CD4-positive, alpha-beta T cell (primary cell): Measurements from ENCODE around the gene IQSEC1. TPM values are rescaled to one million over a fixed set of nuclear protein-coding genes. Genes with fewer than 3 reads are reported as not detected.

ENCODE experiments used
- ATAC-seq: fragments of 200-7000 bp; cut with Tn5 transposase; one replicate; pipeline ENCODE4 v1.10.0; 2022; ENCODE audit warnings: mild to moderate bottlenecking; ENCODE audit not compliant: poor library complexity
- CTCF ChIA-PET: fragments of 350-600 bp; sonication (Branson Sonifier 250); formaldehyde crosslinking; loops from one replicate; lab custom pipeline; 2021; ENCODE audit warnings: antibody characterized with exemption, inconsistent platforms; lab: Charles Lee
- POLR2A ChIA-PET: fragments of 350-600 bp; sonication (Branson Sonifier 250); formaldehyde crosslinking; loops from one replicate; lab custom pipeline; 2021; ENCODE audit warnings: antibody characterized with exemption, inconsistent platforms; lab: Charles Lee
- DNase-seq, 14 experiments: peaks; one replicate each; pipeline ENCODE4 v3.0.0-alpha.2; 2013 to 2020; ENCODE audit warnings: mixed read lengths in 2 of 14
- H3K27ac ChIP-seq, 2 donors: one replicate each; pipeline versions ENCODE4 v1.5.1 to v1.7.0; 2013; ENCODE audit warnings: low read length in 2 of 2, low read depth in 1 of 2, mild to moderate bottlenecking in 1 of 2
- H3K27me3 ChIP-seq, 2 experiments: 1 replicate in 1 of 2; 2 replicates in 1 of 2; pipeline versions ENCODE4 v1.6.1 to v1.7.0; 2013; ENCODE audit warnings: low read length in 2 of 2, control low read depth in 1 of 2, mild to moderate bottlenecking in 1 of 2, moderate library complexity in 1 of 2; ENCODE audit not compliant: insufficient read depth in 2 of 2, control insufficient read depth in 1 of 2
- H3K36me3 ChIP-seq: one replicate; pipeline ENCODE4 v1.6.1; 2013; ENCODE audit warnings: low read length, control low read depth; ENCODE audit not compliant: insufficient read depth
- H3K4me1 ChIP-seq: one replicate; pipeline ENCODE4 v1.6.1; 2013; ENCODE audit warnings: low read length, control low read depth; ENCODE audit not compliant: insufficient read depth
- H3K4me3 ChIP-seq: one replicate; pipeline ENCODE4 v1.5.1; 2013; ENCODE audit warnings: mild to moderate bottlenecking, low read length, moderate library complexity
- H3K9me3 ChIP-seq, 2 experiments: 1 replicate in 1 of 2; 2 replicates in 1 of 2; pipeline versions ENCODE4 v1.6.1 to v1.7.0; 2013; ENCODE audit warnings: low read length in 2 of 2, mild to moderate bottlenecking in 2 of 2, control low read depth in 1 of 2, moderate library complexity in 1 of 2; ENCODE audit not compliant: control insufficient read depth in 1 of 2, insufficient read depth in 1 of 2
- H3K27ac Mint-ChIP-seq: one replicate; pipeline ENCODE4 v1.8.0; 2020; ENCODE audit warnings: mixed read lengths
- H3K27me3 Mint-ChIP-seq: one replicate; pipeline ENCODE4 v1.8.0; 2021; ENCODE audit warnings: mixed read lengths
- H3K36me3 Mint-ChIP-seq: one replicate; pipeline ENCODE4 v1.8.0; 2021; ENCODE audit warnings: low read depth, mixed read lengths
- H3K4me1 Mint-ChIP-seq: one replicate; pipeline ENCODE4 v1.8.0; 2021; ENCODE audit warnings: low read depth, mixed read lengths
- H3K4me3 Mint-ChIP-seq: one replicate; pipeline ENCODE4 v1.8.0; 2020; ENCODE audit warnings: mild to moderate bottlenecking, mixed read lengths
- H3K9me3 Mint-ChIP-seq: one replicate; pipeline ENCODE4 v1.8.0; 2020; ENCODE audit warnings: mixed read lengths
- CTCF ChIP-seq: fragments of 200-600 bp; IDR thresholded peaks from one replicate; pipeline ENCODE4 v1.8.0; 2022; ENCODE audit warnings: antibody characterized with exemption, mild to moderate bottlenecking
- intact Hi-C, 2 experiments: fragments of 100-400 bp; cut with DNase I in 1 of 2; cut with micrococcal nuclease in 1 of 2; formaldehyde crosslinking; loops; one replicate each; pipeline versions ENCODE4 v1.15.1 to v1.9.0; 2023 to 2025; cut with DNase I, micrococcal nuclease
- total RNA-seq, 174 experiments: library from RNA in 2 of 174; stranded (reverse) in 2 of 174; gene quantifications; one replicate each; pipeline ENCODE4 v1.2.3 and lab custom pipeline; 2021 to 2026

The IQSEC1 gene
- total RNA-seq, 2 experiments from 2014 or later: 102 to 108 TPM

- TF ChIP-seq CTCF: no peak
- CTCF ChIA-PET: no interaction called here
Observed at GRCh38 chr3:12988728-12989454, 84.3 kb downstream of the IQSEC1 start.

DNA sequence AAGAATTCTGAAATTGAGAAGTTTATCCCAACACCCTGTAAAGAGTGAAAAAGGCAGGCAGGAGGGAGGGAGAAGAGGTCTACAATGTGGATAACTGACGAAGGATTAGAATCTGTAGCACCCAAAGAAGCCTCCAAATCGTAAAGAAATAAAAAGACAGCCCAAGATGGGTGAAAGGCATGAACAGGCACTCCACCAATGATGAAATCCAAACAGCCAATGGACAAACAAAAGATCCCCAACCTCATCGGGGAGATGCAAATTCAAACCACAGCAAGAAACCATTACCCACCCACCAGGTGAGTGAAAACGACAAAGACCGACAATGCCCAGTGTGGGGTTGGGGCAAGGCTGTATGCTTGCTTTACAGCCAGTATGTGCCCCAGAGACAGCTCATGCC lies 85.6 kb downstream of the IQSEC1 start:
- Histone ChIP-seq H3K9me3 (no peaks in the 10 kb centered on the region), H3K4me1 (peaks cover 84% of the 10 kb centered on the region), H3K36me3 (peaks cover 50% of the 10 kb centered on the region), H3K27me3 (no peaks in the 10 kb centered on the region), H3K4me3 (no peak overlapping the region), H3K27ac (no peak overlapping the region)
- Mint-ChIP-seq H3K27ac (peak overlapping the region; percentile 25), H3K36me3 (peaks cover 26% of the 10 kb centered on the region), H3K4me1 (peaks cover 73% of the 10 kb centered on the region), H3K9me3 (no peaks in the 10 kb centered on the region), H3K4me3 (peak overlapping the region; percentile 8), H3K27me3 (no peaks in the 10 kb centered on the region)
- TF ChIP-seq CTCF: no peak
- no peak for ATAC-seq
- no peak for DNase-seq
- ChIA-PET CTCF (interaction anchor here (2.3 kb wide), 1 partner anchor 8 kb away, joined by 7 read pairs; no protein-coding TSS in a partner anchor), POLR2A (interaction anchor here (0.6 to 1.1 kb wide), 2 partner anchors 10 to 12 kb away, joined by 3 to 4 read pairs; no protein-coding TSS in a partner anchor)
- intact Hi-C loops: loop anchor here in 1 of 2 experiments (2.0 kb wide), 1 partner anchor 15 kb away; no protein-coding TSS in a partner anchor

More at GRCh38 chr3:12988728-12989454, 84.3 kb downstream of the IQSEC1 start:
- no peaks in the 10 kb centered on the region for H3K27me3 Mint-ChIP-seq
- Histone ChIP-seq H3K4me3 (no peak overlapping the region), H3K27me3 (no peaks in the 10 kb centered on the region), H3K4me1 (peaks cover 81% of the 10 kb centered on the region), H3K36me3 (peaks cover 42% of the 10 kb centered on the region), H3K27ac (no peak overlapping the region), H3K9me3 (no peaks in the 10 kb centered on the region)
- ATAC-seq (no peak), DNase-seq (no peak)
- intact Hi-C loops: loop anchor here in 1 of 2 experiments (2.0 kb wide), 1 partner anchor 16 kb away; no protein-coding TSS in a partner anchor
- peaks cover 26% of the 10 kb centered on the region for H3K36me3 Mint-ChIP-seq
- H3K4me1 Mint-ChIP-seq: peaks cover 67% of the 10 kb centered on the region
- H3K4me3 Mint-ChIP-seq: no peak overlapping the region
- POLR2A ChIA-PET: interaction anchor here (0.6 to 2.2 kb wide), 4 partner anchors 11 to 23 kb away, joined by 3 to 9 read pairs (median 4); no protein-coding TSS in a partner anchor
- peak overlapping the region; percentile 59 for H3K27ac Mint-ChIP-seq
- no peaks in the 10 kb centered on the region for H3K9me3 Mint-ChIP-seq

DNA sequence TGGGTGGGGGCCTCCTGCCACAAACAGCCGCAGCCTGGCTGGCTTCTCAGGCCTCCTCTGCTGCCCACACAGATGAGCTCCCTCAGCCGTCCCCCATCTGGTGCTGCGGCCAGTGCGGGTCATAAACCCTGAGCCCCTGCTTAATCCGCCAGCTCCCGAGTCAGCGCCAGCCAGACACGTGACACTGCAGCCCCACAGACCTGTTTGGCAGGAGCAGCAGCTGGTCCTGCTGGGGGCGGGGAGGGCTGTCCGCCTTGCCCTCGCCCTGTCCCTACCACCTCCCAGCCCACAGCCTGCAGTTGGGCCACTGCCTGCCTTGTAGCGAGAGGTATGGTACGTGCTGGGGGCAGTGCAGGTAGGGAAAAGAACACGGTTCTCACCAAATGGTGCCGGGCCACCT lies 86.2 kb downstream of the IQSEC1 start:
- peaks cover 74% of the 10 kb centered on the region for H3K4me1 Mint-ChIP-seq
- H3K27me3 ChIP-seq: no peaks in the 10 kb centered on the region
- ChIA-PET CTCF (interaction anchor here (2.3 kb wide), 1 partner anchor 8 kb away, joined by 7 read pairs; no protein-coding TSS in a partner anchor), POLR2A (no interaction called here)
- peaks cover 46% of the 10 kb centered on the region for H3K36me3 ChIP-seq
- no peak overlapping the region for H3K4me3 Mint-ChIP-seq
- H3K36me3 Mint-ChIP-seq: peaks cover 31% of the 10 kb centered on the region
- H3K4me3 ChIP-seq: no peak overlapping the region
- peaks cover 82% of the 10 kb centered on the region for H3K4me1 ChIP-seq
- no peaks in the 10 kb centered on the region for H3K9me3 ChIP-seq
- H3K27ac ChIP-seq: no peak overlapping the region
- H3K27me3 Mint-ChIP-seq: no peaks in the 10 kb centered on the region
- no peak for ATAC-seq
- DNase-seq: peak in 1 of 14 experiments; percentile 4
- H3K27ac Mint-ChIP-seq: peak overlapping the region; percentile 25
- no peak for TF ChIP-seq CTCF
- intact Hi-C loops: no loop called here
- H3K9me3 Mint-ChIP-seq: no peaks in the 10 kb centered on the region
